ENCODE results near the gene OR2B2. TPM values are rescaled to one million over a fixed set of nuclear protein-coding genes. Genes with fewer than 3 reads are reported as not detected.

Gene OR2B2
- total RNA-seq, 1 donor from 2014 or later, result not detected

GRCh38 chr6:27862396-27863066 lies 49.7 kb downstream of the OR2B2 start:
- Mint-ChIP-seq H3K36me3 (ENCODE audit: low read depth) (no peaks in the 10 kb centered on the region), H3K27me3 (ENCODE audit: low read depth) (no peaks in the 10 kb centered on the region), H3K27ac (ENCODE audit: unreplicated experiment) (no peak overlapping the region)

GRCh38 chr6:27861861-27862260 lies 50.3 kb downstream of the OR2B2 start:
- Mint-ChIP-seq H3K4me1 (ENCODE audit: low read depth) (peaks cover 21% of the 10 kb centered on the region), H3K27ac (ENCODE audit: unreplicated experiment) (no peak overlapping the region), H3K36me3 (ENCODE audit: low read depth) (no peaks in the 10 kb centered on the region), H3K27me3 (ENCODE audit: low read depth) (no peaks in the 10 kb centered on the region), H3K9me3 (ENCODE audit: low read depth) (peaks cover 4% of the 10 kb centered on the region), H3K4me3 (ENCODE audit: unreplicated experiment) (no peak overlapping the region)
- DNase-seq (ENCODE audit: low spot score), result no peak
- TF ChIP-seq CTCF (IDR thresholded peaks at IDR 0.05), result no peak

More at GRCh38 chr6:27862396-27863066, 49.7 kb downstream of the OR2B2 start:
- no peak overlapping the region for H3K4me3 Mint-ChIP-seq (ENCODE audit: unreplicated experiment)
- DNase-seq (ENCODE audit: low spot score), result no peak
- peaks cover 28% of the 10 kb centered on the region for H3K4me1 Mint-ChIP-seq (ENCODE audit: low read depth)
- TF ChIP-seq CTCF (IDR thresholded peaks at IDR 0.05), result no peak
- H3K9me3 Mint-ChIP-seq (ENCODE audit: low read depth), result peaks cover 4% of the 10 kb centered on the region

- no peaks in the 10 kb centered on the region for H3K27me3 Mint-ChIP-seq (ENCODE audit: low read depth)
- peaks cover 16% of the 10 kb centered on the region for H3K4me1 Mint-ChIP-seq (ENCODE audit: low read depth)
- no peak for TF ChIP-seq CTCF (IDR thresholded peaks at IDR 0.05)
- no peak overlapping the region for H3K27ac Mint-ChIP-seq (ENCODE audit: unreplicated experiment)
- H3K4me3 Mint-ChIP-seq (ENCODE audit: unreplicated experiment), result no peak overlapping the region
- no peaks in the 10 kb centered on the region for H3K36me3 Mint-ChIP-seq (ENCODE audit: low read depth)
- peaks cover 4% of the 10 kb centered on the region for H3K9me3 Mint-ChIP-seq (ENCODE audit: low read depth)
- DNase-seq (ENCODE audit: low spot score), result no peak
Measured at GRCh38 chr6:27861276-27861840, 50.8 kb downstream of the OR2B2 start.

Other genes with a start within 250 kb of the OR2B2 start
- not detected in 3 replicates for gene OR2B6, start 44.8 kb upstream of the OR2B2 start, total RNA-seq
- gene ZNF165, start 168.2 kb upstream of the OR2B2 start, total RNA-seq, result 0.25 to 0.39 TPM (median 0.26 TPM) in 3 replicates
- 2.5 to 3.0 TPM (median 3.0 TPM) in 3 replicates for gene ZSCAN16, start 212.2 kb upstream of the OR2B2 start, total RNA-seq
- 21.4 to 25.6 TPM (median 22.2 TPM) in 3 replicates for gene ZKSCAN8, start 229.5 kb upstream of the OR2B2 start, total RNA-seq